Mesothelial cell of epicardium (in vitro differentiated cells): Measurements from ENCODE around the gene UBE2D2. TPM values are rescaled to one million over a fixed set of nuclear protein-coding genes. Genes with fewer than 3 reads are reported as not detected.
A peak's percentile ranks its signal among the peaks of the same experiment; 100 is the strongest.
"Not testable (repeated sequence)": the region's sequence is repeated elsewhere in the genome, so short reads cannot be mapped to it uniquely, and the experiment has no call there.

ENCODE experiments used
- DNase-seq, 2 experiments: peaks; one replicate each; pipeline ENCODE4 v3.0.0; 2021; ENCODE audit warnings: low spot score in 2 of 2; ENCODE audit not compliant: unreplicated experiment in 2 of 2
- H3K27ac Mint-ChIP-seq: 2 replicates; pipeline ENCODE4 v1.8.0; 2021; ENCODE audit warnings: mixed read lengths
- H3K27me3 Mint-ChIP-seq: 2 replicates; pipeline ENCODE4 v1.8.0; 2021; ENCODE audit warnings: low read depth, mixed read lengths
- H3K36me3 Mint-ChIP-seq: 2 replicates; pipeline ENCODE4 v1.8.0; 2021; ENCODE audit warnings: mixed read lengths
- H3K4me1 Mint-ChIP-seq: 2 replicates; pipeline ENCODE4 v1.8.0; 2021; ENCODE audit warnings: mixed read lengths
- H3K4me3 Mint-ChIP-seq: 2 replicates; pipeline ENCODE4 v1.8.0; 2021; ENCODE audit warnings: mild to moderate bottlenecking, moderate library complexity, mixed read lengths
- H3K9me3 Mint-ChIP-seq: 2 replicates; pipeline ENCODE4 v1.8.0; 2021; ENCODE audit warnings: mixed read lengths
- CTCF ChIP-seq: fragments of 200-600 bp; sonication (generic); IDR thresholded peaks from one replicate; pipeline ENCODE4 v1.5.0; 2021; ENCODE audit warnings: antibody characterized with exemption; ENCODE audit not compliant: unreplicated experiment
- total RNA-seq: library from RNA; stranded (reverse); gene quantifications from 3 replicates; pipeline ENCODE4 v1.2.1, GENCODE V29; 2021

The UBE2D2 gene
- 119 to 125 TPM (median 123 TPM) in 3 replicates for total RNA-seq

- no peak for TF ChIP-seq CTCF
- peaks cover 32% of the 10 kb centered on the region for H3K4me1 Mint-ChIP-seq
- peak within 1 kb of the TSS; percentile 97 for H3K27ac Mint-ChIP-seq
- peak within 1 kb of the TSS; percentile 91 for H3K4me3 Mint-ChIP-seq
- H3K9me3 Mint-ChIP-seq, result no peaks in the 10 kb centered on the region
- no peaks in the 10 kb centered on the region for H3K27me3 Mint-ChIP-seq
- peak; percentile 96 to 97 for DNase-seq
- peaks cover 2% of the 10 kb centered on the region for H3K36me3 Mint-ChIP-seq
Measured at GRCh38 chr5:139560752-139561654, at the start of gene UBE2D2. UBE2D2 (plus strand) TSS chr5:139561339; CDS start chr5:139561792, 453 bp downstream.

- Mint-ChIP-seq H3K27me3 (no peaks in the 10 kb centered on the region), H3K4me1 (peaks cover 17% of the 10 kb centered on the region), H3K9me3 (peaks cover 4% of the 10 kb centered on the region), H3K27ac (no peak overlapping the region), H3K4me3 (no peak overlapping the region), H3K36me3 (no peaks in the 10 kb centered on the region)
- no peak for TF ChIP-seq CTCF
- DNase-seq, result no peak
Measured at GRCh38 chr5:139512786-139513390, 48.3 kb upstream of the UBE2D2 start.

DNA sequence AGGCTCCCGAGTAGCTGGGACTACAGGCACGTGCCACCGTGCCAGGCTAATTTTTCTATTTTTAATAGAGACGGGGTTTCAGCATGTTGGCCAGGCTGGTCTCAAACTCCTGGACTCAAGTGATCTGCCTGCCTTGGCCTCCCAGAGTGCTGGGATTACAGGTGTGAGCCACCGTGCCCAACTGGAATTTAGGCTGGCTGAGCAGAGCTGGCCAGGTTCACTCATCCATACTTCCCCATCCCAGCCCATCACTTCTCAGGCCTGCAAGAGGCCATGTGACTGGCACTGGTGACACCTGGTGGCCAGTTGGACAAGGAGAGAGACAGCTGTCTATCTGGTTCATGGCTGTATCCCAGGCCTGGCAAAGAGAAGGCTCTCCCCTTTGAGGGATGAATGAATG is 47.7 kb upstream of the UBE2D2 start:
- H3K4me1 Mint-ChIP-seq, result peaks cover 22% of the 10 kb centered on the region
- H3K4me3 Mint-ChIP-seq, H3K27ac Mint-ChIP-seq: not testable (repeated sequence)

DNA sequence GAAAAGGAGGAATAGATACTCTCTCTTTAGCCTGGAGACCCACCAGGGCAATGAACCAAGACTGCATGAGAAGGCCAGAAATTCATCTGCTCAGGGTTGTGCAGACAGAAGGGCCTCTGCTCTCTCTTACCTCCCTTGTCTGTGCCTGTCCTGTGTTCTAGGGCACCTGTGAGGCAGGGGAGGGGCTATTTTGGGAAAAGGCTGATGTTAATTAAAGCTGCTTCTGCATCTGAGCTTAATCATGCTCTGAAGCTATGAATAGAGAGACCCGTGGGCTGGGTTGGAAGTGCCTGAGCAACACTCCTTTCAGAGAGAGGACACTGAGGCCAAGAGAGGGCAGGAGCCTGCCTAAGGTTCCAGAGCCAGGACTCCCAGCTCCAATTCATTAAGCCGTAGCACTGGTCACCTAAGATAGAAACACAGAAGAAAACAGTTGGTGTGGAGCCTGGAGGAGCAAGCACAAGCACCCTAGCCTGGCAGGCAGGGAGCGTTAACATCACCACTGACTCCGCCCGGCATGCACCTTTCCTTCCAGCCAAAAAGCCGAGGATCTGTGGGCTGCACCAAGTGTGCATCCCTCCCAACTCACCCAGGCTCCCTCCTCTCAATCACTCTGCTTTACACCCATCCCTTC is 47.2 kb upstream of the UBE2D2 start:
- no peak overlapping the region for H3K4me3 Mint-ChIP-seq
- H3K27me3 Mint-ChIP-seq, result no peaks in the 10 kb centered on the region

More for the DNA sequence above, 47.7 kb upstream of the UBE2D2 start:
- peak; percentile 31 for TF ChIP-seq CTCF
- H3K27me3 Mint-ChIP-seq, H3K9me3 Mint-ChIP-seq, H3K36me3 Mint-ChIP-seq: not testable (repeated sequence)
- peak in 1 of 2 experiments; percentile 54 for DNase-seq

GRCh38 chr5:139514486-139514856 is 46.7 kb upstream of the UBE2D2 start:
- H3K36me3 Mint-ChIP-seq, result no peaks in the 10 kb centered on the region
- H3K27me3 Mint-ChIP-seq, result no peaks in the 10 kb centered on the region
- no peak overlapping the region for H3K4me3 Mint-ChIP-seq

More for the DNA sequence above, 47.2 kb upstream of the UBE2D2 start:
- Mint-ChIP-seq H3K9me3 (peaks cover 4% of the 10 kb centered on the region), H3K36me3 (no peaks in the 10 kb centered on the region), H3K27ac (no peak overlapping the region), H3K4me1 (peaks cover 24% of the 10 kb centered on the region)
- no peak for DNase-seq
- no peak for TF ChIP-seq CTCF

More at GRCh38 chr5:139514486-139514856, 46.7 kb upstream of the UBE2D2 start:
- TF ChIP-seq CTCF, result no peak
- H3K27ac Mint-ChIP-seq, result no peak overlapping the region
- H3K9me3 Mint-ChIP-seq, result peaks cover 4% of the 10 kb centered on the region
- H3K4me1 Mint-ChIP-seq, result peaks cover 25% of the 10 kb centered on the region
- no peak for DNase-seq
